Activated CD4-positive, CD25-positive, alpha-beta regulatory T cell (primary cell): ENCODE measurements around the gene SMG1.
"Not testable (repeated sequence)": the region's sequence is repeated elsewhere in the genome, so short reads cannot be mapped to it uniquely, and the experiment has no call there.

Source experiments
- DNase-seq, 4 experiments: peaks; one replicate each; lab custom pipeline; 2025; lab: John Stamatoyannopoulos, UW

Gene SMG1

DNA sequence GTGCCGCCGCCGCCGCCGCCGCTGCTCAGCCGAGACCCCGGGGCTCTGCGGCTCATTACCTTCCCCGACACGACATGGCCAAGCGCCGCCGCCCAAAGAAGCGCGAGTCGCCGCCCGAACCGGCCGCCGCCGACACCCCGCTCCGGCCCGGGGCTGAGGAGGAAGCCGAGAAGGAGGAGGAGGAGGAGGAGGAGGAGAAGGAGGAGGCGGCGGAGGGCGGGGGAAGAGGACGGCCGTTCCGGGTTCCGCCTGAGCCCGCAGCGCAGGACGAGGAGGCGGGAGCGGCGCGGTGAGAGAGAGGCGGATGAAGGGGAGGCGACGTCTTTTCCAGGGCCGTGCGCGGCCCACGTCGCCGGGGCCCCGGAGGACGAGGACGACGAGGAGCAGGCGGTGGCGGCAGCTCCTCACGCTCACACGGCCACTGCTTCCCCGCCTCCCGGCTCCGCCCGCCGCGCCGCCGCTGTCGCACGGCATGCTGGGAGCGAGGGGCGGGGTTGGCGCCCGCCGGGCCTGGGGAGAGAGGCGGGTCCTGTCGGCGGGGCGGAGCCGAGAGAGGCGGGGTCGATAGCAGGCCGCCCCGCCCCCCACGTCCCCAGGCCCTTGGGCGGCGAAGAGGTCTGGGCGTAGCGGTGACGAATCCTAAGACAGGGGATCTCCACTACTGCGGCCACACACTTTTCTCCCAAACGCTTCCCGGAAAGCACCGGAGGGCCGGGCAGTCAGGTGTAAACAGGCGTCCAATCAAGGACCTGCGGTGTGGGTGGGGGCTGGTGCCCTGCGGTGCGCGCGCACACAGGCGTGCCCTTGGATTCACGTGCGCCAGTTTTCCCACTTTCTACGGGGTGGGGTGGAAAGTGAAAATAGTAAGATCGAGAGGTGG is at the start of gene SMG1:
Gene SMG1, minus strand, starts transcription at position 423 of the 880 bp plus-strand sequence. Its CDS starts 367 bp downstream, at position 56.
- peak; percentile 86 to 89 (median 88) for DNase-seq

DNA sequence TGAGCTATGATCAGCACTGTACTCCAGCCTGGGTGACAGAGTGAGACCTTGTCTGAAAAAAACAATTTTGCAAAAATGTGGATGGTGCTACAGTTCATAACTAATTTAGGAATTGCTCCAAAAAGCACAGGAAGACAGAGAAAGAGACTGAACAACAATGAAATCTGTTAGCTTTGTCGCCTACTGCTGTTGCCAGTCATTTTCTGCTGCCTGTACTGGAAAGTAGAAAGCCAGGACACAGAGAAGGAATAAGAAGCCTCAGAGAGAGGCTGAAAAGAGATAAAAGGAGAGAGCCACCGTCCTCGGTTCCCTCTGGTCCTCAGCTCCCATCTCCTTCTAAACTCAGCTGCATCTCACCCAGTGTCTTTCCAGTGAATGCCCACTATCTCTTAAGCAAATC is 48.9 kb upstream of the SMG1 start:
- no peak for DNase-seq

- DNase-seq = no peak
Measured at GRCh38 chr16:18969855-18970240, 43.6 kb upstream of the SMG1 start.

- peak; percentile 52 to 76 (median 64) for DNase-seq
Measured at GRCh38 chr16:18969050-18969854, 43.0 kb upstream of the SMG1 start.

GRCh38 chr16:18966791-18967190 is 40.6 kb upstream of the SMG1 start:
- no peak for DNase-seq

GRCh38 chr16:18965555-18965954 is 39.3 kb upstream of the SMG1 start:
- DNase-seq = no peak

DNA sequence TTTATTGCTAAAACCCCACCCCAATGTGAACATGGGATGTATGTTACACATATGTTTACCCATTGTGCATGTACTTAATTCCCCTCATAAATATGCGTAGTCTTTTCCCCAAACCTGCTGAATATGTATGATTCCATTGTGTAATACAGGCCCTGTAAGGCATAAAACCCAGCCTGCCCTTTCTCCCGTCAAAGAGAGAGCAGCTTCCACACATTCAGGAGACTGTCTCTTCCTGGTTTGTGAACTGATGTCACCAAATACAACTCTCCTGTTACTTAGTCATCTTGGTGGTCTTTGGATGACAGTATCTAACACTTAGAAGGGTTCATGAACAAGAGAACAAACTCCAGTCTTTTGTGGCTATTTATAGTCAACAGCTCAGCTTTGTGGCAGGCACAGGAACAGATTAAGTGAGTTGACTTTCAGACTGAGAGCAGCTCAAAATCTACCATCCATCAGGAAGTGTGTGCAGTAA is 32.9 kb upstream of the SMG1 start:
- no peak for DNase-seq

DNA sequence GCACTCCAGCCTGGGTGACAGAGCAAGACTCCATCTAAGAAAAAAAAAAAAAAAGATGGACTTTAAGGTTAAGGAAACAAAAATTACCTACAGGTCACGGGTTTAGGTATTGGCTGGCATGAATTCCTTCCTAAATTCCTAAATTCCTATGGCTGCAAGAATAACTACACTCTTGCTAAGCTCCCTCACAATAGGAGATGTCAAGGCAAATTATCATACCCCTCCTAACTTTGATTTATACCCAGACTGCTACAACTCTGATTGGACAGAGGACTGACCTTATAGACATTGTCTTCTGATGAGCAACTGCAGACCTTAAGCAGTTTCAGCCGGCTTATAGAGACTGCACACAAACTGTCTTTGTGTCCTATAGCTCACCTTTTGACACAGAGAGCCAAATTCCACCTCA is 32.4 kb upstream of the SMG1 start:
- DNase-seq = no peak

DNA sequence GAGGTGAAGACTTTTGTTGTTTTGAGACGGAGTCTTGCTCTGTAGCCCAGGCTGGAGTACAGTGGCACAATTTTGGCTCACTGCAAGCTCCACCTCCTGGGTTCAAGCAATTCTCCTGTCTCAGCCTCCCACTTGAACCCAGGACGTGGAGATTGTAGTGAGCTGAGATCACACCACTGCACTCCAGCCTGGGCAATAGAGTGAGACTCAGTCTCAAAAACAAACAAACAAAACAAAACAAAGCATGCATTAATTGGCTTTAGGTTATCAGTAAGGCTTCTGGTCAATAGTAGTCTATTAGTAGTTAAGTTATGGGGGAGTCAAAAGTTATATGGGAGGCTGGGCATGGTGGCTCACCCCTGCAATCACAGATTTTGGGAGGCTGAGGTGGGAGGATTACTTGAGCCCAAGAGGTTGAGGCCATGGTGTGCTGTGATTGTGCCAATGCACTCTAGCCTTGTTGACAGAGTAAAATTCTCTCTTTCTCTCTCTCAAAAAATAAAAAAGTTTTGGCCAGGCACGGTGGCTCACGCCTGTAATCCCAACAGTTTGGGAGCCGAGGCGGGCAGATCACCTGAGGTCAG is 30.5 kb upstream of the SMG1 start:
- DNase-seq = not testable (repeated sequence)

DNA sequence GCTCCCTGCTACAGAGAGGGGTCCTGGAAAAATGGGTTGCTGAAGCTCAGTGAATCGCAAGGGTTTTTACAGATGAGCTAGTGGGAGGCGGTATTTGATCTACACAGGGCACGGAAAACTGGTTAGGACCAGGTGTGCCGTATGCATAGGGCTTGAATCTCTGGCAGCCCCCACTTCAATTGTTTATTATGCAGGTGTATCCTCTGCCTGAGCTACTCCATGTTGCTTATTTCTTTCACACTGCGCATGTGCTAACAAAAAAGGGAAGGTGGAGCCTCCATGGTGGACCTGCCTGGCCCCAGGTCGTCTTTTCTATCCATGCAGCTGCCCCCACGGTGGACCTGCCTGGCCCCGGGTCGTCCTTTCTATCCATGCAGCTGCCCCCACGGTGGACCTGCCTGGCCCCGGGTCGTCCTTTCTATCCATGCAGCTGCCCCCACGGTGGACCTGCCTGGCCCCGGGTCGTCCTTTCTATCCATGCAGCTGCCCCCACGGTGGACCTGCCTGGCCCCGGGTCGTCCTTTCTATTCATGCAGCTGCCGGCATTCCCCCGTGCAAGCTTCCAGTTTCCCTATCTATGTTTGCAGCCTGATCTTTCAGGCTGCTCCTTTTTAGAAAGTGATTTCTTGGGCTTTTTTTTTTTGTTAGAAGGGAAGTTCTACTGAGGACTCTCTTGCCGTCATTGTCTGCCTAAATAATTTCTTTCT is 29.8 kb upstream of the SMG1 start:
- DNase-seq = not testable (repeated sequence)

GRCh38 chr16:18953547-18953946 is 27.3 kb upstream of the SMG1 start:
- no peak for DNase-seq

- no peak for DNase-seq
Measured at GRCh38 chr16:18950469-18951185, 24.4 kb upstream of the SMG1 start.

DNA sequence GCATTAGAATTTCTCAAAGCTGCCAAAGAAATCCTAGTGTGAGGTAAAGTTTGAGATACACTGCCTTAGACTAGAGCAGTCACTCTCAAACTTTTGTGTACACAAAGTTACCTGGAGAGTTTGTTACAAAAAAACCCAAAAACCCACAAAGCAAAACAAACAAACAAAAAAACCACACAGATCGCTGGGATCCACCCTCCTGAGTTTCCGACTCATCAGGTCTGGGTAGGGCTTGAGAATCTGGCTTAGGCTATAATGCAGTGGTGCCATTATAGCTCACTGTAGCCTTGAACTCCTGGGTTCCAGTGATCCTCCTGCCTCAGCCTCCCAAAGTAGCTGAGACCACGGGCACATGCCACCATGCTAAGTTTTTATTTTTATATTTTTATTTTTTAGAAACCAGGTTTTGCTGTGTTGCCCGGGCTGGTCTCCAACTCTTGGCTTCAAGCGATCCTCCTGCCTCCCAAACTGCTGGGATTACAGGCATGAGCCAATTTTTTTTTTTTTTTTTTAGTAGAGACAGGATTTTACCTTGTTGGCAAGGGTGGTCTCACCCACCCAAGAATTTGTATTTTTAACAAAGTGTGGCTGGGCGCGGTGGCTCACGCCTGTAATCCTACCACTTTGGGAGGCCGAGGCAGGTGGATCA is 22.3 kb upstream of the SMG1 start:
- no peak for DNase-seq

DNA sequence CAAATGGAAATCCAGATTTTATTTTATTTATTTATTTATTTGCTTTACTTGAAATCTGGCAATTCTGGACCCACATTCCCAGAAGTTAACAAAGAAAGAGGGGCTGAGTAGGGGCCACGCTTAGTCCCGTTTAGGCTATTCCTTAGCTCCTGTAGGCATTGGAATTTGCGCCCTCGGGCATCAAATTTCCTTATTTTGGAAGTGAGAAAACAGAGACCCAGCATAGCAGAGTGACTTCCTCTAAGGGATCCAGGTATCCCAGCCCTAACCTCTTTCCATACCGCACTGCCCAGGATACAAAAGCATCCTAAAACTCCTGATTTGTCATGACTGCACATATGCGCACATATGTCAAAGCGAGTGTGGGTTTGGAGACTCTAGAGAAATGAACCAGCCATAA is 19.0 kb upstream of the SMG1 start:
- no peak for DNase-seq

- DNase-seq = no peak
Measured at GRCh38 chr16:18943414-18943813, 17.2 kb upstream of the SMG1 start.

DNA sequence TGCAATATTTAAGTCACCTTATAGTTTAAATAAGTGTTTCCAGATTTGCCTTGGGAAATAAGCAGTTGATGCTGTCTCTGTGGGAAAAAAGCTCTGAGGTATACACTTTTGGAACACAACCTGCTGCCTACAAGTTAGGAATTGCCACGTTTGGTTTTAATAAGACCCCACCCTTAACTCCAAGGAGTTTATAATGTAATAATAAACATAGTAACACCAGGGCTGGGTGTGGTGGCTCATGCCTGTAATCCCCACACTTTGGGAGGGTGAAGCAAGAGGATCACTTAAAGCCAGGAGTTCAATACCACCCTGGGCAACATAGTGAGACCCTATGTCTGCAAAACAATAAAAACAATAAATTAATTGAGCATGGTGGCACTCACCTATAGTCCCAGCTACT is 15.9 kb upstream of the SMG1 start:
- no peak for DNase-seq

DNA sequence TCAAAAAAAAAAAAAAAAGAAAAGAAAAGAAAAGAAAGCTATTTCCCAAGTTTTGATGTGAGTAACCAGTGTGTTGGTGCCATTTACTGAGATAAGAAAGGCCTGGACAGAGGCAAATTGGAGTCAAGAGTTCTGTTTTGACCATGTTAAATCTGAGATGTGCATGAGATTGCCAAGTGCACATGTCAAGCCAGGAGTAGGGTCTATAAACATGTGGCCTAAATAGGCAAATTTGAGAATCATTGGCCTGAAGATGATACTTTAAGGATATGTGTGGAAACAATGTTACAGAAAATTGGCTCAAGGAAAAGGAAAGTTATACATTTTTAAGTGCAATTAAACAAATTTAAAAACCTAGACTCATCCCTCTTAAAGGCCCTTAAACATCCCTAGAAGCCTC is 15.3 kb upstream of the SMG1 start:
- no peak for DNase-seq

DNA sequence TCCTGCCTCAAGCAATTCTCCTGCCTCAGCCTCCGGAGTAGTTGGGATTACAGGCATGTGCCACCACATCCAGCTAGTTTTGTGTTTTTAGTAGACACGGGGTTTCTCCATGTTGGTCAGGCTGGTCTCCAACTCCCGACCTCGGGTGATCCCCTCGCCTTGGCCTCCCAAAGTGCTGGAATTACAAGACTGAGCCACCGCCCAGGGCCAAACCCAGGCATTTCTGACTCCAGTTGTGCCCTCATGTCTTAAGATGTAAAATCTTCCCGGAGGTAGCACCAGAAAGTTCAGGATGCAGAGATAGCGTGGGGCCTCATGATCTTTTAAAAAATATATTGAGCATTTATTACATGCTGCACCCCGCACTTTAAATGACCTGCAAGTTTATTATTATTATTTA is 12.8 kb upstream of the SMG1 start:
- no peak for DNase-seq

DNA sequence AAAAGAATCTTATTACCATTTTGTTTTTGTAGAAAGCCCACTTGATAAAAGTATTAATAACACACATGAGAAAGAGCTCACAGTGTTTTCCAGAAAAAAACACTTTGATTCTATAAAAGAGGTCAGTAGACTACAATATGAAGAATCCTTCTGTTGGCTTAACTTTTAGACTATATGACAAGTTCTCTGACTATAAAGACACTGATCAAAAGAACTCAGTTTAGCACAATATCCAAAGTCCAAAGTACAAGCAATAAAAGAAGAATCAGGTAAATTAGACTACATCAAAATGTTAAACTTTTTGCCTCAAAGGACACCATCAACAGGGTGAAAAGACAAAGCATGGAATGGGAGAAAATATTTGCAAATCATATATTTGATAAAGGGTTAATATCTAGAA is 11.2 kb upstream of the SMG1 start:
- DNase-seq = no peak

- no peak for DNase-seq
Measured at GRCh38 chr16:18936727-18937340, 10.6 kb upstream of the SMG1 start.
